HepG2 (cell line): ENCODE data around the gene RPL6. TPM values are rescaled to one million over a fixed set of nuclear protein-coding genes. Genes with fewer than 3 reads are reported as not detected.

Source experiments
- ATAC-seq: fragments of 200-7000 bp; cut with Tn5 transposase; 3 replicates; pipeline ENCODE4 v1.9.1; 2020; ENCODE audit warnings: mild to moderate bottlenecking, moderate library complexity
- BruUV-seq: library from RNA; stranded (reverse); fragments of 400-500 nt; replicated peaks from 2 replicates; lab custom pipeline; 2021; lab: Mats Ljungman, UMichigan
- CTCF ChIA-PET: fragments of 300-600 bp; formaldehyde crosslinking; extraction: SDS; loops from one replicate; lab custom pipeline; 2021; ENCODE audit warnings: low total read pairs, inconsistent platforms, low intra/inter-chr PET ratio; lab: Yijun Ruan, JAX
- POLR2A ChIA-PET: fragments of 350-600 bp; sonication (Branson Sonifier 250); formaldehyde crosslinking; loops from one replicate; lab custom pipeline; 2020; ENCODE audit warnings: antibody characterized with exemption, inconsistent platforms; lab: Yijun Ruan, JAX
- DNase-seq: peaks from one replicate; pipeline ENCODE4 v3.0.0-alpha.2; 2015; ENCODE audit warnings: low spot score
- FAIRE-seq: peaks from 3 replicates; lab custom pipeline; 2011; peaks lifted over from hg19 to GRCh38; lab: Jason Lieb, UNC
- H2AFZ ChIP-seq: one replicate; pipeline ENCODE4 v1.6.1; 2011; ENCODE audit warnings: low read length, inconsistent platforms
- H3K27ac ChIP-seq: fragments of 300-600 bp; 3 replicates; pipeline ENCODE4 v1.8.0; 2011; ENCODE audit warnings: mixed run types, mild to moderate bottlenecking, mixed read lengths, low read length, inconsistent platforms; ENCODE audit not compliant: insufficient read depth; ENCODE audit errors: extremely low read length
- H3K27me3 ChIP-seq, 2 experiments: fragments of 200-600 bp in 1 of 2; 2 replicates in 1 of 2; 3 replicates in 1 of 2; pipeline versions ENCODE4 v1.6.0 to v1.8.0; 2011; ENCODE audit warnings: low read length in 2 of 2, mild to moderate bottlenecking in 2 of 2, moderate library complexity in 2 of 2, inconsistent platforms in 1 of 2; ENCODE audit not compliant: insufficient read depth in 2 of 2, control insufficient read depth in 1 of 2
- H3K36me3 ChIP-seq, 2 experiments: fragments of 200-600 bp in 1 of 2; replicated peaks in 1 of 2; 2 replicates in 1 of 2; 3 replicates in 1 of 2; pipeline versions ENCODE4 v1.5.1 to v1.8.0; 2011; ENCODE audit warnings: low read length in 2 of 2, inconsistent platforms in 1 of 2; ENCODE audit not compliant: insufficient read depth in 2 of 2, control insufficient read depth in 1 of 2
- H3K4me1 ChIP-seq: 2 replicates; pipeline ENCODE4 v1.5.1; 2012; ENCODE audit warnings: low read length, inconsistent platforms; ENCODE audit not compliant: insufficient read depth
- H3K4me2 ChIP-seq: 2 replicates; pipeline ENCODE4 v1.6.0; 2011; ENCODE audit warnings: low read depth, low read length, inconsistent platforms
- H3K4me3 ChIP-seq, 3 experiments: fragments of 200-600 bp in 1 of 3; sonication (generic), shearing (Covaris generic) in 1 of 3; replicated peaks in 1 of 3; 2 replicates each; pipeline ENCODE4 v1.5.1; 2011 to 2016; ENCODE audit warnings: low read length in 3 of 3, inconsistent platforms in 2 of 3, low read depth in 2 of 3, mild to moderate bottlenecking in 2 of 3, control low read depth in 1 of 3, mixed read lengths in 1 of 3; ENCODE audit not compliant: insufficient read depth in 1 of 3
- H3K79me2 ChIP-seq: one replicate; pipeline ENCODE4 v1.6.1; 2011; ENCODE audit warnings: low read length, inconsistent platforms; ENCODE audit not compliant: insufficient read depth
- H3K9ac ChIP-seq: 2 replicates; pipeline ENCODE4 v1.6.0; 2011; ENCODE audit warnings: mild to moderate bottlenecking, low read depth, low read length, inconsistent platforms; ENCODE audit not compliant: insufficient read depth
- H3K9me3 ChIP-seq: 2 replicates; pipeline ENCODE4 v1.5.1; 2012; ENCODE audit warnings: mild to moderate bottlenecking, low read length
- H4K20me1 ChIP-seq: 2 replicates; pipeline ENCODE4 v1.6.0; 2011; ENCODE audit warnings: inconsistent platforms, mild to moderate bottlenecking, low read length, moderate library complexity; ENCODE audit not compliant: insufficient read depth
- GPBP1L1 ChIP-seq: sonication (generic); formaldehyde crosslinking; IDR thresholded peaks from 2 replicates; pipeline ENCODE4 v1.5.0; 2020; ENCODE audit warnings: mild to moderate bottlenecking, missing genetic modification reagents
- GZF1 ChIP-seq: sonication (generic); formaldehyde crosslinking; IDR thresholded peaks from 2 replicates; pipeline ENCODE4 v1.5.1; 2020; ENCODE audit warnings: mild to moderate bottlenecking, missing genetic modification reagents
- HHEX ChIP-seq: IDR thresholded peaks from 2 replicates; pipeline ENCODE4 v1.6.1; 2016; ENCODE audit warnings: control low read depth
- LBX2 ChIP-seq: sonication (generic); formaldehyde crosslinking; IDR thresholded peaks from 2 replicates; pipeline ENCODE4 v1.5.0; 2020; ENCODE audit warnings: missing genetic modification reagents, mild to moderate bottlenecking, borderline replicate concordance
- NFKBIZ ChIP-seq: IDR thresholded peaks from 2 replicates; pipeline ENCODE4 v1.6.1; 2018; ENCODE audit warnings: missing genetic modification reagents, missing compliant biosample characterization
- PHB2 ChIP-seq: fragments of 450-650 bp; IDR thresholded peaks from 2 replicates; pipeline ENCODE4 v1.6.1; 2018; ENCODE audit not compliant: partially characterized antibody
- RAD21 ChIP-seq: fragments of 450-650 bp; formaldehyde crosslinking; IDR thresholded peaks from 2 replicates; pipeline ENCODE4 v1.5.0; 2020; ENCODE audit warnings: mild to moderate bottlenecking
- SKIL ChIP-seq: sonication (generic); formaldehyde crosslinking; IDR thresholded peaks from 2 replicates; pipeline ENCODE4 v1.8.0; 2022; ENCODE audit warnings: missing genetic modification reagents, mild to moderate bottlenecking, moderate library complexity, borderline replicate concordance
- TARDBP ChIP-seq: sonication (generic); formaldehyde crosslinking; IDR thresholded peaks from 2 replicates; pipeline ENCODE4 v1.8.0; 2022; ENCODE audit warnings: mild to moderate bottlenecking, missing genetic modification reagents
- TFDP2 ChIP-seq: sonication (generic); formaldehyde crosslinking; IDR thresholded peaks from 2 replicates; pipeline ENCODE4 v1.4.0; 2020; ENCODE audit warnings: missing genetic modification reagents
- ZNF180 ChIP-seq: sonication (generic); formaldehyde crosslinking; IDR thresholded peaks from 2 replicates; pipeline ENCODE4 v1.4.0; 2020; ENCODE audit warnings: low read depth, missing genetic modification reagents, borderline replicate concordance
- WGBS: methylation state at CpG from one replicate; pipeline ENCODE4 v1.1.6; 2017; ENCODE audit warnings: low lambda C conversion rate; 5-methylcytosine and 5-hydroxymethylcytosine counted together
- in situ Hi-C: cut with HindIII; loops from 2 replicates; pipeline ENCODE4 v1.10.0; 2017; ENCODE audit warnings: low pct_unique_long_range_greater_than_20kb; ENCODE audit not compliant: extremely low pct_ligation_motif_present
- intact Hi-C: fragments of 100-400 bp; cut with micrococcal nuclease; formaldehyde crosslinking; loops from one replicate; pipeline ENCODE4 v1.10.0; 2022; ENCODE audit not compliant: unreplicated experiment
- polyA plus RNA-seq, 8 experiments: library from polyadenylated mRNA; depleted of rRNA in 3 of 8; stranded (reverse) in 7 of 8; unstranded in 1 of 8; fragments of >200 nt; fragmentation: Illumina TruSeq in 4 of 8; extraction: Trizol in 4 of 8; gene quantifications; 2 replicates each; pipeline versions ENCODE4 v1.2.1 to v1.2.3, GENCODE V29; 2011 to 2016; ENCODE audit warnings: low read depth in 4 of 8, missing spikeins in 1 of 8, mixed read lengths in 1 of 8; ENCODE audit not compliant: insufficient read depth in 1 of 8
- total RNA-seq, 5 experiments: library from RNA; depleted of rRNA; stranded (reverse); fragments of >200 nt; fragmentation: Illumina TruSeq; extraction: Trizol; gene quantifications; 2 replicates each; pipeline ENCODE4 v1.2.3, GENCODE V29; 2016; ENCODE audit warnings: low read depth in 1 of 5

Gene RPL6
- total and polyA plus RNA-seq, 2 of the 13 experiments (the other 11 are each of a cell fraction or from before 2014, with no cell fraction given), result 1,551 to 1,719 TPM

GRCh38 chr12:112389228-112389627 is 20.2 kb downstream of the RPL6 start:
- Histone ChIP-seq H4K20me1 (no peaks in the 10 kb centered on the region), H3K36me3 (no peaks in the 10 kb centered on the region), H3K27ac (no peak overlapping the region), H3K27me3 (no peaks in the 10 kb centered on the region), H3K4me2 (no peak overlapping the region), H2AFZ (no peak overlapping the region), H3K9me3 (no peaks in the 10 kb centered on the region), H3K79me2 (no peaks in the 10 kb centered on the region), H3K4me1 (peaks cover 20% of the 10 kb centered on the region), H3K4me3 (no peak overlapping the region), H3K9ac (no peak overlapping the region)
- DNase-seq, result no peak
- FAIRE-seq, result no peak
- ATAC-seq, result no peak
- POLR2A ChIA-PET, result no interaction called here
- intact Hi-C loops, result loop anchor here (10.0 kb wide), 2 partner anchors 64 to 104 kb away; no protein-coding TSS in a partner anchor
- WGBS, result 35% methylated on average over 4 of the region's 4 CpGs
- in situ Hi-C loops, result loop anchor here (5.0 kb wide), 1 partner anchor 192 kb away; no protein-coding TSS in a partner anchor
- CTCF ChIA-PET, result no interaction called here
- no TSS peak for BruUV-seq
- TF ChIP-seq LBX2 (CRISPR knock-in tag) (no peak), HHEX (CRISPR knock-in tag) (no peak), PHB2 (no peak), GZF1 (no peak), TARDBP (no peak), SKIL (no peak), GPBP1L1 (CRISPR knock-in tag) (no peak), NFKBIZ (CRISPR knock-in tag) (no peak), TFDP2 (CRISPR knock-in tag) (no peak), ZNF180 (no peak), RAD21 (CRISPR knock-in tag) (no peak)
